Spleen (tissue), 7 donors: ENCODE data around the gene UBL4A.

Source experiments
- CTCF ChIP-seq, 11 experiments: fragments of 200-600 bp in 7 of 11; fragments of 450-650 bp in 4 of 11; sonication (generic) in 4 of 11; IDR thresholded peaks in 8 of 11; conservative IDR thresholded peaks in 3 of 11; 1 replicate in 7 of 11; 2 replicates in 4 of 11; pipeline versions ENCODE4 v1.4.0 to v1.8.0; 2016 to 2021; ENCODE audit warnings: antibody characterized with exemption in 11 of 11, inconsistent platforms in 4 of 11, mild to moderate bottlenecking in 1 of 11
- POLR2A ChIP-seq, 3 donors: fragments of 450-650 bp; IDR thresholded peaks; one replicate each; pipeline ENCODE4 v1.5.1; 2017; ENCODE audit warnings: antibody characterized with exemption in 3 of 3, mild to moderate bottlenecking in 1 of 3
- POLR2AphosphoS5 ChIP-seq, 3 donors: sonication (generic); formaldehyde crosslinking; IDR thresholded peaks; one replicate each; pipeline ENCODE4 v1.5.1; 2017; ENCODE audit warnings: antibody characterized with exemption in 3 of 3
- donor health status: DM: no; HTN: no; CAD: no; lungs with moderate emphysema.
- donor health status: DM: no; HTN: no; CAD: no.
- donor health status: DM: no; HTN: no; CAD: no.

GRCh38 chrX:154512879-154513553 is 26.6 kb upstream of the UBL4A start:
- TF ChIP-seq CTCF (IDR thresholded peaks at IDR 0.05 in 8 of 11, conservative IDR thresholded peaks at IDR 0.05 in 3 of 11), result no peak
- TF ChIP-seq POLR2A (IDR thresholded peaks at IDR 0.05), result no peak
- no peak for TF ChIP-seq POLR2AphosphoS5 (IDR thresholded peaks at IDR 0.05)
